Astrocyte (in vitro differentiated cells and primary cell): ENCODE results near the gene RPP38. TPM values are rescaled to one million over a fixed set of nuclear protein-coding genes. Genes with fewer than 3 reads are reported as not detected.
A peak's percentile ranks its signal among the peaks of the same experiment; 100 is the strongest.

Experiments
- DNase-seq: peaks from one replicate; pipeline ENCODE4 v3.0.0-alpha.2; 2010; ENCODE audit warnings: low read depth
- FAIRE-seq: peaks from 2 replicates; lab custom pipeline; 2011; peaks lifted over from hg19 to GRCh38; lab: Jason Lieb, UNC
- H2AFZ ChIP-seq: 2 replicates; pipeline ENCODE4 v1.6.0; 2012; ENCODE audit warnings: low read depth, low read length, inconsistent platforms
- H3K27ac ChIP-seq: 2 replicates; pipeline ENCODE4 v1.5.1; 2011; ENCODE audit warnings: low read depth, low read length, inconsistent platforms
- H3K27me3 ChIP-seq: 2 replicates; pipeline ENCODE4 v1.6.0; 2011; ENCODE audit warnings: low read length, inconsistent platforms; ENCODE audit not compliant: insufficient read depth
- H3K36me3 ChIP-seq: 2 replicates; pipeline ENCODE4 v1.5.1; 2011; ENCODE audit warnings: low read length, inconsistent platforms; ENCODE audit not compliant: insufficient read depth
- H3K4me1 ChIP-seq: 2 replicates; pipeline ENCODE4 v1.5.1; 2011; ENCODE audit warnings: low read length, inconsistent platforms; ENCODE audit not compliant: insufficient read depth
- H3K4me2 ChIP-seq: 2 replicates; pipeline ENCODE4 v1.6.0; 2012; ENCODE audit warnings: low read length, inconsistent platforms
- H3K4me3 ChIP-seq: 2 replicates; pipeline ENCODE4 v1.5.1; 2011; ENCODE audit warnings: low read depth, mild to moderate bottlenecking, low read length, inconsistent platforms; ENCODE audit not compliant: insufficient read depth
- H3K79me2 ChIP-seq: 2 replicates; pipeline ENCODE4 v1.6.0; 2012; ENCODE audit warnings: mild to moderate bottlenecking, low read length, inconsistent platforms; ENCODE audit not compliant: insufficient read depth
- H3K9ac ChIP-seq: 2 replicates; pipeline ENCODE4 v1.6.0; 2012; ENCODE audit warnings: mild to moderate bottlenecking, low read length, inconsistent platforms
- H3K9me3 ChIP-seq: 2 replicates; pipeline ENCODE4 v1.5.1; 2012; ENCODE audit warnings: low read depth, mild to moderate bottlenecking, low read length, inconsistent platforms; ENCODE audit not compliant: insufficient read depth
- H4K20me1 ChIP-seq: 2 replicates; pipeline ENCODE4 v1.6.0; 2012; ENCODE audit warnings: low read length, inconsistent platforms; ENCODE audit not compliant: insufficient read depth
- H3K27ac Mint-ChIP-seq: one replicate; pipeline ENCODE4 v1.8.0; 2021; ENCODE audit warnings: mild to moderate bottlenecking, mixed read lengths; ENCODE audit not compliant: unreplicated experiment
- H3K27me3 Mint-ChIP-seq: one replicate; pipeline ENCODE4 v1.8.0; 2021; ENCODE audit warnings: low read depth, mixed read lengths; ENCODE audit not compliant: unreplicated experiment
- H3K36me3 Mint-ChIP-seq: one replicate; pipeline ENCODE4 v1.8.0; 2021; ENCODE audit warnings: low read depth, mixed read lengths; ENCODE audit not compliant: unreplicated experiment
- H3K4me1 Mint-ChIP-seq: one replicate; pipeline ENCODE4 v1.8.0; 2021; ENCODE audit warnings: low read depth, mixed read lengths; ENCODE audit not compliant: unreplicated experiment
- H3K4me3 Mint-ChIP-seq: one replicate; pipeline ENCODE4 v1.8.0; 2021; ENCODE audit warnings: mild to moderate bottlenecking, moderate library complexity, mixed read lengths; ENCODE audit not compliant: unreplicated experiment
- H3K9me3 Mint-ChIP-seq: one replicate; pipeline ENCODE4 v1.8.0; 2021; ENCODE audit warnings: mild to moderate bottlenecking, mixed read lengths; ENCODE audit not compliant: unreplicated experiment
- CTCF ChIP-seq: IDR thresholded peaks from 2 replicates; pipeline ENCODE4 v1.5.1; 2011; ENCODE audit warnings: low read depth, mild to moderate bottlenecking, inconsistent platforms, low read length, moderate library complexity; ENCODE audit not compliant: insufficient read depth
- EZH2 ChIP-seq: IDR thresholded peaks from 2 replicates; pipeline ENCODE4 v1.6.1; 2012; ENCODE audit warnings: mild to moderate bottlenecking, low read length, inconsistent platforms; ENCODE audit not compliant: insufficient read depth
- total RNA-seq: library from RNA; stranded (reverse); gene quantifications from 2 replicates; pipeline ENCODE4 v1.2.1, GENCODE V29; 2021

The RPP38 gene
- total RNA-seq, 1 donor from 2014 or later, result 17.6 TPM

DNA sequence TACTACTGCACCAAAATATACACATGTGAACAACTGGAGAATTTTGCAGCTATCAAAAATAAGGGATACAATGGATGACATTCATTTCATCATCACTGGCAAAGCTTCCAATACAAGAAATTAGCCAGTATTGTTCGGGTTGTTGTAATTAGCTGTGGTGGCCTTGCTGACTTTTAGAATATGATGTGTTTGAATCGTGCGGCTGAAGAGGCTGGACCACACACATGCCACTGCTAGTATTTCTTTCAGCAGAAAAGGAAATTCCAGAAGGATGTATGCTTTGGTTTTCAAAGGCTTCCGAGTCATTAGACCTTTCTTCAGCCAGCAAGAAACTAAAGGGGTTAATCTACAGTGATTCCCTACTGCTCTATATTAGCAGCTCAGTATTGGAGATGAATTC is 16.6 kb downstream of the RPP38 start:
- no peak for FAIRE-seq
- H3K4me1 ChIP-seq, result no peaks in the 10 kb centered on the region

DNA sequence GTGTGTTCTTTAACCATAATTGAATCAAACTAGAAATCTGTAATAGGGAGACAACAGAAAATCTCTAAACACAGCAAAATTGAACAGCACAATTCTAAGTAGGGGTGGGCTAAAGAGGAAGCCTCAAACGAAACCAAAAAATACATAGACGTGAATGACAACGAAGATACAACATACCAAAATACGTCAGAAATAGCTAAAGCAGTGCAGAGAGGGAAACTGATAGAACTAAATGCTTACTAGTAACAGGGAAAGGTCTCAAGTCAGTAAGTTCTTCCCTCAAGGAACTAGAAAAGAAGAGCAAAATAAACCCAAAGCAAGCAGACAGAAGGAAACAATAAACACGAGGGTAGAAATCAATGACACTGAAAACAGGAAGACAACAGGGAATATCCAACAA is 19.1 kb downstream of the RPP38 start:
- H3K4me2 ChIP-seq, result no peak overlapping the region
- no peaks in the 10 kb centered on the region for H3K9me3 ChIP-seq
- no peak overlapping the region for H2AFZ ChIP-seq
- peaks cover 3% of the 10 kb centered on the region for H4K20me1 ChIP-seq
- H3K27me3 Mint-ChIP-seq, result no peaks in the 10 kb centered on the region
- H3K36me3 ChIP-seq, result peaks cover 16% of the 10 kb centered on the region
- H3K4me1 Mint-ChIP-seq, result peaks cover 10% of the 10 kb centered on the region
- no peak overlapping the region for H3K27ac ChIP-seq
- no peak for FAIRE-seq
- TF ChIP-seq CTCF (no peak), EZH2 (no peak)
- H3K4me1 ChIP-seq, result peaks cover 4% of the 10 kb centered on the region
- H3K36me3 Mint-ChIP-seq, result peaks cover 21% of the 10 kb centered on the region
- no peak overlapping the region for H3K9ac ChIP-seq
- DNase-seq, result no peak
- H3K27me3 ChIP-seq, result no peaks in the 10 kb centered on the region
- H3K4me3 ChIP-seq, result no peak overlapping the region
- H3K79me2 ChIP-seq, result peaks cover 10% of the 10 kb centered on the region
- no peaks in the 10 kb centered on the region for H3K9me3 Mint-ChIP-seq
- H3K4me3 Mint-ChIP-seq, result no peak overlapping the region
- H3K27ac Mint-ChIP-seq, result no peak overlapping the region

More for the DNA sequence above, 16.6 kb downstream of the RPP38 start:
- Mint-ChIP-seq H3K4me1 (peaks cover 10% of the 10 kb centered on the region), H3K27me3 (no peaks in the 10 kb centered on the region), H3K27ac (peak overlapping the region; percentile 11), H3K36me3 (peaks cover 14% of the 10 kb centered on the region), H3K9me3 (no peaks in the 10 kb centered on the region), H3K4me3 (no peak overlapping the region)
- H3K36me3 ChIP-seq, result peaks cover 11% of the 10 kb centered on the region
- no peak overlapping the region for H3K4me2 ChIP-seq
- H3K27me3 ChIP-seq, result no peaks in the 10 kb centered on the region
- no peak overlapping the region for H3K9ac ChIP-seq
- H3K4me3 ChIP-seq, result no peak overlapping the region
- H3K27ac ChIP-seq, result no peak overlapping the region
- DNase-seq, result no peak
- no peak overlapping the region for H2AFZ ChIP-seq
- TF ChIP-seq EZH2 (no peak), CTCF (no peak)
- H3K9me3 ChIP-seq, result no peaks in the 10 kb centered on the region
- H3K79me2 ChIP-seq, result peaks cover 10% of the 10 kb centered on the region
- H4K20me1 ChIP-seq, result peaks cover 3% of the 10 kb centered on the region

DNA sequence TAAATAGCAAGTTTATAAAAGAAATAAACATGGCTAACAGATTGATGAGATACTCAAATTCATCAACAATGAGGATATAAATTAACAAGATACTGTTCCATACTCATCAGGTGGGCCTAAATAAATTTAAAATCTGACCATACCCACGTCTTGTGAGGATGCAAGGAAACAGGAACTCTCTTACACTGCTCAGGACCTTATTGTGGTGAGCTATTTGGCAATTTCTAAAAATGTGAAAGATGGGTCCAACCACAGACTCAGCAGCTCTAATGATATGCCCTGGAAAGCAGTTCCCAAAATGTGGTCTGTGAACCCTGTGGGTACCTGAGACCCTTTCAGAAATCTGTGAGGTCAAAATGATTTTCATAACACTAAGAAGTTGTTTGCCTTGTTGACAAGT is 21.5 kb downstream of the RPP38 start:
- DNase-seq, result no peak
- Histone ChIP-seq H3K27ac (no peak overlapping the region), H3K9ac (no peak overlapping the region), H3K36me3 (peaks cover 13% of the 10 kb centered on the region), H3K27me3 (no peaks in the 10 kb centered on the region), H3K4me2 (no peak overlapping the region), H4K20me1 (peaks cover 3% of the 10 kb centered on the region), H3K9me3 (no peaks in the 10 kb centered on the region), H3K79me2 (peaks cover 10% of the 10 kb centered on the region), H2AFZ (no peak overlapping the region), H3K4me3 (no peak overlapping the region), H3K4me1 (peaks cover 4% of the 10 kb centered on the region)
- FAIRE-seq, result no peak
- H3K4me3 Mint-ChIP-seq, result no peak overlapping the region
- H3K36me3 Mint-ChIP-seq, result peaks cover 16% of the 10 kb centered on the region
- no peaks in the 10 kb centered on the region for H3K27me3 Mint-ChIP-seq
- peaks cover 10% of the 10 kb centered on the region for H3K4me1 Mint-ChIP-seq
- no peak for TF ChIP-seq EZH2
- TF ChIP-seq CTCF, result no peak
- H3K9me3 Mint-ChIP-seq, result no peaks in the 10 kb centered on the region
- H3K27ac Mint-ChIP-seq, result no peak overlapping the region
